ENCODE data around the gene SCGB2A2.

GRCh38 chr11:62242021-62242420, 27.9 kb upstream of the SCGB2A2 start, which contains the start of gene SCGB1D2:
- TF ChIP-seq, protein P1, sequence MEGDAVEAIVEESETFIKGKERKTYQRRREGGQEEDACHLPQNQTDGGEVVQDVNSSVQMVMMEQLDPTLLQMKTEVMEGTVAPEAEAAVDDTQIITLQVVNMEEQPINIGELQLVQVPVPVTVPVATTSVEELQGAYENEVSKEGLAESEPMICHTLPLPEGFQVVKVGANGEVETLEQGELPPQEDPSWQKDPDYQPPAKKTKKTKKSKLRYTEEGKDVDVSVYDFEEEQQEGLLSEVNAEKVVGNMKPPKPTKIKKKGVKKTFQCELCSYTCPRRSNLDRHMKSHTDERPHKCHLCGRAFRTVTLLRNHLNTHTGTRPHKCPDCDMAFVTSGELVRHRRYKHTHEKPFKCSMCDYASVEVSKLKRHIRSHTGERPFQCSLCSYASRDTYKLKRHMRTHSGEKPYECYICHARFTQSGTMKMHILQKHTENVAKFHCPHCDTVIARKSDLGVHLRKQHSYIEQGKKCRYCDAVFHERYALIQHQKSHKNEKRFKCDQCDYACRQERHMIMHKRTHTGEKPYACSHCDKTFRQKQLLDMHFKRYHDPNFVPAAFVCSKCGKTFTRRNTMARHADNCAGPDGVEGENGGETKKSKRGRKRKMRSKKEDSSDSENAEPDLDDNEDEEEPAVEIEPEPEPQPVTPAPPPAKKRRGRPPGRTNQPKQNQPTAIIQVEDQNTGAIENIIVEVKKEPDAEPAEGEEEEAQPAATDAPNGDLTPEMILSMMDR (IDR thresholded peaks at IDR 0.05) = peak in 1 of 4 experiments; percentile 31
- TF ChIP-seq POLR2AphosphoS5 (IDR thresholded peaks at IDR 0.05) = peak; percentile 82
- no peak for TF ChIP-seq POLR2A (IDR thresholded peaks at IDR 0.05)

Measured in prostate gland (tissue), 2 donors.